Measurements from ENCODE around the gene GYS2. TPM values are rescaled to one million over a fixed set of nuclear protein-coding genes. Genes with fewer than 3 reads are reported as not detected.

Gene GYS2
- total RNA-seq, 1 donor from 2014 or later = not detected

- no peak for DNase-seq (ENCODE audit: low spot score in 2 of 2, unreplicated experiment in 2 of 2)
Measured at GRCh38 chr12:21571046-21571445, 33.6 kb downstream of the GYS2 start.

GRCh38 chr12:21568115-21568514 lies 36.5 kb downstream of the GYS2 start:
- H3K27me3 Mint-ChIP-seq (ENCODE audit: low read depth) = peaks cover 2% of the 10 kb centered on the region
- TF ChIP-seq, protein P1, sequence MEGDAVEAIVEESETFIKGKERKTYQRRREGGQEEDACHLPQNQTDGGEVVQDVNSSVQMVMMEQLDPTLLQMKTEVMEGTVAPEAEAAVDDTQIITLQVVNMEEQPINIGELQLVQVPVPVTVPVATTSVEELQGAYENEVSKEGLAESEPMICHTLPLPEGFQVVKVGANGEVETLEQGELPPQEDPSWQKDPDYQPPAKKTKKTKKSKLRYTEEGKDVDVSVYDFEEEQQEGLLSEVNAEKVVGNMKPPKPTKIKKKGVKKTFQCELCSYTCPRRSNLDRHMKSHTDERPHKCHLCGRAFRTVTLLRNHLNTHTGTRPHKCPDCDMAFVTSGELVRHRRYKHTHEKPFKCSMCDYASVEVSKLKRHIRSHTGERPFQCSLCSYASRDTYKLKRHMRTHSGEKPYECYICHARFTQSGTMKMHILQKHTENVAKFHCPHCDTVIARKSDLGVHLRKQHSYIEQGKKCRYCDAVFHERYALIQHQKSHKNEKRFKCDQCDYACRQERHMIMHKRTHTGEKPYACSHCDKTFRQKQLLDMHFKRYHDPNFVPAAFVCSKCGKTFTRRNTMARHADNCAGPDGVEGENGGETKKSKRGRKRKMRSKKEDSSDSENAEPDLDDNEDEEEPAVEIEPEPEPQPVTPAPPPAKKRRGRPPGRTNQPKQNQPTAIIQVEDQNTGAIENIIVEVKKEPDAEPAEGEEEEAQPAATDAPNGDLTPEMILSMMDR (IDR thresholded peaks at IDR 0.05; ENCODE audit: unreplicated experiment) = no peak
- H3K4me3 Mint-ChIP-seq = no peak overlapping the region
- no peaks in the 10 kb centered on the region for H3K4me1 Mint-ChIP-seq
- H3K36me3 Mint-ChIP-seq = no peaks in the 10 kb centered on the region
- H3K9me3 Mint-ChIP-seq = no peaks in the 10 kb centered on the region
- DNase-seq (ENCODE audit: low spot score in 2 of 2, unreplicated experiment in 2 of 2) = no peak
- no peak overlapping the region for H3K27ac Mint-ChIP-seq

More at GRCh38 chr12:21571046-21571445, 33.6 kb downstream of the GYS2 start:
- Mint-ChIP-seq H3K9me3 (no peaks in the 10 kb centered on the region), H3K4me1 (no peaks in the 10 kb centered on the region), H3K27ac (no peak overlapping the region), H3K27me3 (ENCODE audit: low read depth) (peaks cover 7% of the 10 kb centered on the region), H3K36me3 (no peaks in the 10 kb centered on the region), H3K4me3 (no peak overlapping the region)
- TF ChIP-seq, protein P1 (IDR thresholded peaks at IDR 0.05; ENCODE audit: unreplicated experiment) = no peak

GRCh38 chr12:21566907-21567394 lies 37.7 kb downstream of the GYS2 start:
- no peak for DNase-seq (ENCODE audit: low spot score in 2 of 2, unreplicated experiment in 2 of 2)
- H3K4me3 Mint-ChIP-seq = no peak overlapping the region
- H3K4me1 Mint-ChIP-seq = no peaks in the 10 kb centered on the region
- peaks cover 2% of the 10 kb centered on the region for H3K27me3 Mint-ChIP-seq (ENCODE audit: low read depth)
- no peak overlapping the region for H3K27ac Mint-ChIP-seq
- TF ChIP-seq, protein P1 (IDR thresholded peaks at IDR 0.05; ENCODE audit: unreplicated experiment) = no peak
- H3K9me3 Mint-ChIP-seq = no peaks in the 10 kb centered on the region
- H3K36me3 Mint-ChIP-seq = no peaks in the 10 kb centered on the region

DNA sequence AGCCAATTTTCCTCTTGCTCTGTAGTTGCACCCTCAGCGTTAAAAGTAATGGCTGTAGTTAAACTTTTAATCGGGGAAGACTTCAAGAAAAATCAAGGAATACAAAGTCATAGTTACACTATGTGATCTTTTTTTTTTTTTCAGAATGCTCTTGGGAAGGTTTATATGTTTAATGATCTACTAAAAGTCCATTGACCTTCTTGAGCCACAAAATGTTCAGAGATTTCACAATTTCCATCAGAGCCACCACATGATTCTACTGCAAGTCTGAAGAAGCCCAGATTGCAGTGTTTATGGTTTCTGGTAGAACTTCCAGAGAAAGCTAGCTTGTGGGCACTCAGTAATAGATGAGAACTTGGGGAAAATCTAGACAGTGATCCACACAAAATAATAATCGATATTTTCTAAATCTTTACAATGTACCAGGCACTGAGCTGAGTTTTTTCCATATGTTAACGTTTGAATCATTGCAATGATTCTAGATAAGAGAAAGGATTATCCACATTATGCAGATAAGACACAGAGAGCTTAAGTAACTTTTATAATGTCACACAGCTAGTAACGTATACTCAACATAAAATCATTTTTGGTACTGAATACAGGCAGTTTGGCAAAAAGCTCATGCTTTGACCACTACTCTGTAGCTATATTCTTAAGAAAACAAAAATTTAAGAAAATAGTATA lies 38.3 kb downstream of the GYS2 start:
- TF ChIP-seq, protein P1 (IDR thresholded peaks at IDR 0.05; ENCODE audit: unreplicated experiment) = no peak
- no peak overlapping the region for H3K27ac Mint-ChIP-seq
- H3K4me3 Mint-ChIP-seq = no peak overlapping the region
- peaks cover 2% of the 10 kb centered on the region for H3K27me3 Mint-ChIP-seq (ENCODE audit: low read depth)
- no peaks in the 10 kb centered on the region for H3K4me1 Mint-ChIP-seq
- H3K9me3 Mint-ChIP-seq = no peaks in the 10 kb centered on the region
- no peak for DNase-seq (ENCODE audit: low spot score in 2 of 2, unreplicated experiment in 2 of 2)
- no peaks in the 10 kb centered on the region for H3K36me3 Mint-ChIP-seq

GRCh38 chr12:21562859-21563258 lies 41.8 kb downstream of the GYS2 start:
- no peaks in the 10 kb centered on the region for H3K4me1 Mint-ChIP-seq
- no peaks in the 10 kb centered on the region for H3K36me3 Mint-ChIP-seq
- TF ChIP-seq, protein P1 (IDR thresholded peaks at IDR 0.05; ENCODE audit: unreplicated experiment) = no peak
- no peak overlapping the region for H3K27ac Mint-ChIP-seq
- H3K9me3 Mint-ChIP-seq = no peaks in the 10 kb centered on the region
- H3K4me3 Mint-ChIP-seq = no peak overlapping the region
- H3K27me3 Mint-ChIP-seq (ENCODE audit: low read depth) = peaks cover 2% of the 10 kb centered on the region
- DNase-seq (ENCODE audit: low spot score in 2 of 2, unreplicated experiment in 2 of 2) = no peak

Measured in mesothelial cell of epicardium (in vitro differentiated cells).